ENCODE measurements around the gene HSPA12B.
A peak's percentile ranks its signal among the peaks of the same experiment; 100 is the strongest.

HSPA12B gene

DNA sequence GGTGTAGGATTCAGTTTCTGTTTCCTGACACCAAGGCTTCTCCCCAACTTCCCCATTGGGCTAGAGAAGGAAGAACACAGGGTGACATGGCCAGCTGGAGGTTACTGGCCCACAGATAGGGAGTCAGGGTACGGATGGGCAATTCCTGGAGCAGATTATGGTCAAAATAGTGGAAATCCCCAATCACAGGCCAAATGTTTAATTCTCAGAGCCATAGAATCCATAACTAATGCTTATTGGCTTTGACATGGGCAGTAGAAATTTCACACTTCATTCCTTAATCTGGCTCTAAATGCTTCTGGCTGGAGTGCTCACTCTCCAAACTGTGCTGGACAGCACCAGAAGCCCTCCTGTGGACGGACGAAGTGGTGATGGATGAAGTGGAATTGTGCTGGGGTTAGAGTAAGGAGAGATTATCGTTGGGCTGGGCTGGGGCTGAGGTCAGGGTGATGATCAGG is 21.0 kb upstream of the HSPA12B start:
- intact Hi-C loops (cut with micrococcal nuclease), result loop anchor here (1.0 to 5.0 kb wide), 2 partner anchors 35 to 149 kb away; no protein-coding TSS in a partner anchor
- H3K27ac Mint-ChIP-seq, result peak overlapping the region; percentile 80
- no peaks in the 10 kb centered on the region for H3K9me3 Mint-ChIP-seq
- peaks cover 55% of the 10 kb centered on the region for H3K36me3 Mint-ChIP-seq (ENCODE audit: low read depth)
- no peaks in the 10 kb centered on the region for H3K27me3 Mint-ChIP-seq
- peak overlapping the region; percentile 92 for H3K4me3 Mint-ChIP-seq
- peaks cover 86% of the 10 kb centered on the region for H3K4me1 Mint-ChIP-seq (ENCODE audit: low read depth)

- Mint-ChIP-seq H3K4me3 (peak within 1 kb of the TSS; percentile 92), H3K9me3 (no peaks in the 10 kb centered on the region), H3K27ac (peak within 1 kb of the TSS; percentile 80), H3K27me3 (no peaks in the 10 kb centered on the region), H3K36me3 (ENCODE audit: low read depth) (peaks cover 47% of the 10 kb centered on the region), H3K4me1 (ENCODE audit: low read depth) (peaks cover 90% of the 10 kb centered on the region)
- intact Hi-C loops (cut with micrococcal nuclease), result loop anchor here (2.0 to 5.0 kb wide), 2 partner anchors 40 to 150 kb away; no protein-coding TSS in a partner anchor
Measured at GRCh38 chr20:3712279-3712873, 20.1 kb upstream of the HSPA12B start, which contains the start of gene SIGLEC1. SIGLEC1 (minus strand) TSS chr20:3712600; CDS start chr20:3707128, 5,472 bp downstream.

DNA sequence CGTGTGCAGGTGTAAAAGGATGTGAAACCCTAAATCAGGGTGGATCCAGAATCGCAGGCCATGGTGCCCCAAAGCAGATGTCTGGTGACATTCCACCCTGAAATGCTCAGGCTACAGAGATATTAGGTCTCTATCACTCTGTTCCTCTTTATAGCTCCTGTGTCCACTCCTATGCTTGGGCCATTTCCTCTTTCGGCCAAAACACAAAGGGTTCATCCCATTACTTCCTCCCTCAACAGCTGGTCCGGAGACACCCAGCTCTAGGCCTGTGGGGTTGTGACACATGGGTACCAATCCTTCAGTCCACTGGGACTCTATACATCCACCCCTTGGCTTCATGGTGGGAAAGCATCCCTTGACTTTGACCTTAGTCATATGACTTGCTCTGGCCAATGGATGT is 18.4 kb upstream of the HSPA12B start:
- Mint-ChIP-seq H3K4me3 (no peak overlapping the region), H3K27me3 (peaks cover 3% of the 10 kb centered on the region), H3K27ac (peak overlapping the region; percentile 80), H3K4me1 (ENCODE audit: low read depth) (peaks cover 79% of the 10 kb centered on the region), H3K36me3 (ENCODE audit: low read depth) (peaks cover 30% of the 10 kb centered on the region), H3K9me3 (no peaks in the 10 kb centered on the region)
- intact Hi-C loops (cut with micrococcal nuclease), result loop anchor here (5.0 kb wide), 1 partner anchor 152 kb away; no protein-coding TSS in a partner anchor

DNA sequence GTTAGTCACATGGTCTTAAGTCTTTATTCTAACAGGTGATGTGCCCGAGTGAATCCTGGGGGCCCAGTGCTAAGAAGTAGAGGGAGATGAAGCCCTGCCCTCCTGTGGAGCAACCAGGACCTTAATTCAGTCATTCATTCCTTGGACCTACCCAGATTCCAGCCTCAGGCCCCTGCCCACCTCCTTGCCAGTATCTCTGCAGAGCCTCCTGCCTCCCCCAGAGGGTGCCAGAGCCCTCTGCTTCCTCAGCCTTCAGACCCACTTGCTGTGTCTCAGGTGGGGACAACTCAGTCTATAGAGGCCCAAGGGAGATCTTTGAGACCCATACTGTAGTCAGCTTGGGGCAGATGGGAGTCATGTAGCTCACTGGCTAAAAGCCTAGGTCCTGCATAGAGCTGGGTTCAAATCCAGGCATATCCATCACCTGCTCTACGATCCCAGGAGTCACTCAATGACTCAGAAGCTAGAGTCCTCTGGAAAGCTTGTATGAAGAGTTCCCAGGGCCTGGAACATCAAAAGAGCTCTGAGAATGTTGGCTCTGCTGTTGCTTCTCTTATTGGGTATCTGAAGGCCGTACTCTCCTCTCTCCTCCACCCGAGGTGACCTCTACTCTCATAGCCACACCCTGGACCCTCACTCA is 16.2 kb upstream of the HSPA12B start:
- no peak overlapping the region for H3K4me3 Mint-ChIP-seq
- peaks cover 66% of the 10 kb centered on the region for H3K4me1 Mint-ChIP-seq (ENCODE audit: low read depth)
- H3K27me3 Mint-ChIP-seq, result peaks cover 7% of the 10 kb centered on the region
- intact Hi-C loops (cut with micrococcal nuclease), result no loop called here
- H3K36me3 Mint-ChIP-seq (ENCODE audit: low read depth), result peaks cover 13% of the 10 kb centered on the region
- H3K9me3 Mint-ChIP-seq, result no peaks in the 10 kb centered on the region
- peak overlapping the region; percentile 15 for H3K27ac Mint-ChIP-seq

- no peaks in the 10 kb centered on the region for H3K36me3 Mint-ChIP-seq (ENCODE audit: low read depth)
- H3K9me3 Mint-ChIP-seq, result no peaks in the 10 kb centered on the region
- H3K27me3 Mint-ChIP-seq, result peaks cover 8% of the 10 kb centered on the region
- intact Hi-C loops (cut with micrococcal nuclease), result no loop called here
- H3K4me1 Mint-ChIP-seq (ENCODE audit: low read depth), result peaks cover 40% of the 10 kb centered on the region
- no peak overlapping the region for H3K4me3 Mint-ChIP-seq
- H3K27ac Mint-ChIP-seq, result no peak overlapping the region
Measured at GRCh38 chr20:3719046-3719445, 13.4 kb upstream of the HSPA12B start.

GRCh38 chr20:3720068-3720467 is 12.4 kb upstream of the HSPA12B start:
- H3K4me3 Mint-ChIP-seq, result no peak overlapping the region
- no peak overlapping the region for H3K27ac Mint-ChIP-seq
- intact Hi-C loops (cut with micrococcal nuclease), result no loop called here
- peaks cover 11% of the 10 kb centered on the region for H3K27me3 Mint-ChIP-seq
- no peaks in the 10 kb centered on the region for H3K9me3 Mint-ChIP-seq
- peaks cover 36% of the 10 kb centered on the region for H3K4me1 Mint-ChIP-seq (ENCODE audit: low read depth)
- H3K36me3 Mint-ChIP-seq (ENCODE audit: low read depth), result no peaks in the 10 kb centered on the region

- intact Hi-C loops (cut with micrococcal nuclease), result no loop called here
- Mint-ChIP-seq H3K27ac (no peak overlapping the region), H3K27me3 (peaks cover 11% of the 10 kb centered on the region), H3K36me3 (ENCODE audit: low read depth) (no peaks in the 10 kb centered on the region), H3K9me3 (no peaks in the 10 kb centered on the region), H3K4me3 (no peak overlapping the region), H3K4me1 (ENCODE audit: low read depth) (peaks cover 34% of the 10 kb centered on the region)
Measured at GRCh38 chr20:3720626-3721025, 11.9 kb upstream of the HSPA12B start.

DNA sequence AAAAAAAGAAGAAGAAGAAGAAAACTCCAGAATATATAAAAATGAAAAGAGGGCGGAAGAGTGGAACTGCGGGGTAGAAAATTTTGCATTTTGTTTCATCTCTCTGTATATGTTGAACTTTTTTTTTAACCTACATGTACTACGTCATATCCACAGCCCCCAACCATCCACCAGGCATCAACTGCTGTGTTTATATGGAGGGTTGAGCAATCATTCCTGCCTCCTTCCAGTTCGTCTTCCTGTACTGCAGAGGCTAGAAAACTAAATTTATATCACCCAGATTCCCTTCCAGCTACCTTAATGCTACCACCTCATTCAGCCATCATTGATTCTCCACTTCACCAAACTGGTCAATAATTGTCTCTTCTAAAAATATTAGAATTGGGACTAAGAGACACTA is 10.6 kb upstream of the HSPA12B start:
- Mint-ChIP-seq H3K27ac (no peak overlapping the region), H3K4me3 (no peak overlapping the region), H3K9me3 (no peaks in the 10 kb centered on the region), H3K27me3 (peaks cover 17% of the 10 kb centered on the region), H3K4me1 (ENCODE audit: low read depth) (peaks cover 23% of the 10 kb centered on the region), H3K36me3 (ENCODE audit: low read depth) (no peaks in the 10 kb centered on the region)
- intact Hi-C loops (cut with micrococcal nuclease), result no loop called here

GRCh38 chr20:3723284-3723683 is 9.2 kb upstream of the HSPA12B start:
- Mint-ChIP-seq H3K4me3 (no peak overlapping the region), H3K27me3 (peaks cover 22% of the 10 kb centered on the region), H3K36me3 (ENCODE audit: low read depth) (no peaks in the 10 kb centered on the region), H3K4me1 (ENCODE audit: low read depth) (peaks cover 31% of the 10 kb centered on the region), H3K9me3 (no peaks in the 10 kb centered on the region), H3K27ac (no peak overlapping the region)
- intact Hi-C loops (cut with micrococcal nuclease), result no loop called here

DNA sequence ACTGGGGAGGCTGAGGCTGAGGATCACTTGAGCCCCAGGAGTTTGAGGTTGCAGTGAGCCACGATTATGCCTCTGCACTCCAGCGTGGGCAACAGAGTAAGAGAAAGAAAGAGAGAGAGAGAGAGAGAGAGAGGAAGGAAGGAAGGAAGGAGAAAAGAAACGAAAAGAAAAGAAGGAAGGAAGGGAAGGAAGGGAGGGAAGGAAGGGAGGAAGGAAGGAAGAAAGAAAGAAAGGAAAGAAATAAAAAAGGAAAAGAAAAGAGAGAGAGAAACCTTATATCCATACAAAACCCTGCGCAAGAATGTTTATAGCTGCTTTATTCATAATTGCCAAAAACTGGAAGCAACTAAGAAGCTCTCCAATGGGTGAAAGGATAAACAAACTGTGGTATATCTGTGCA is 8.1 kb upstream of the HSPA12B start:
- Mint-ChIP-seq H3K9me3 (no peaks in the 10 kb centered on the region), H3K36me3 (ENCODE audit: low read depth) (no peaks in the 10 kb centered on the region), H3K4me3 (no peak overlapping the region), H3K4me1 (ENCODE audit: low read depth) (peaks cover 41% of the 10 kb centered on the region), H3K27me3 (peaks cover 27% of the 10 kb centered on the region), H3K27ac (no peak overlapping the region)
- intact Hi-C loops (cut with micrococcal nuclease), result no loop called here

DNA sequence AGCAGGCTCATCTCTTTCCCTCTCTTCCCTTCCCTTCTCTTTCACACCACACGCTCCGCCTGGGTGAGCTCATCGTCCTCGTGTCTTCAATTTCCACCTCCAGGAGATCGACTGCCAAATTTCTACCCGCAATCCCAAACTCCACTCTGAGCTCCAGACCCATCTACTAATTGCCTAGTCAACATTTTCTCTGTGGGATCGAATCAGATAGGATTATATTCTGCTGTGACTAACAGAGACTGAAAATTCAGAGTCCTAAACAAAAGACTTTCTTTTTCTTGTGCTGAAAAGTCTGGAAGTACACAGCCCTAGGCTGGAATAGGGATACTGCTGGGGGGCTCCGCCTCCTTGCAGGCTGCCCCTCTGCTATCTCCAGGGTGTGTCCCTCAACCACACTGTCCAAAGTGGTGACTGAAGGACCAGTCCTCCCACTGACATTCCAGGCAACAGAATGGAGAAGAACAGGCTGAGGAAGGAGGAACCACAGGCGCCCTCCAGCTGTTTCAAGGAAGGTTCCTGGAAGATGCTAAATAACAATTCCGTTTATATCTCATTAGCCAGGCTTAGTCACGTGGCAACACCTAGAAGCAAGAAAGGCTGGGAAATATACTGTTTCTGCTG is 5.0 kb upstream of the HSPA12B start:
- intact Hi-C loops (cut with micrococcal nuclease), result no loop called here
- H3K27me3 Mint-ChIP-seq, result peaks cover 51% of the 10 kb centered on the region
- H3K9me3 Mint-ChIP-seq, result no peaks in the 10 kb centered on the region
- H3K27ac Mint-ChIP-seq, result peak overlapping the region; percentile 40
- H3K4me3 Mint-ChIP-seq, result no peak overlapping the region
- H3K36me3 Mint-ChIP-seq (ENCODE audit: low read depth), result no peaks in the 10 kb centered on the region
- H3K4me1 Mint-ChIP-seq (ENCODE audit: low read depth), result peaks cover 52% of the 10 kb centered on the region

DNA sequence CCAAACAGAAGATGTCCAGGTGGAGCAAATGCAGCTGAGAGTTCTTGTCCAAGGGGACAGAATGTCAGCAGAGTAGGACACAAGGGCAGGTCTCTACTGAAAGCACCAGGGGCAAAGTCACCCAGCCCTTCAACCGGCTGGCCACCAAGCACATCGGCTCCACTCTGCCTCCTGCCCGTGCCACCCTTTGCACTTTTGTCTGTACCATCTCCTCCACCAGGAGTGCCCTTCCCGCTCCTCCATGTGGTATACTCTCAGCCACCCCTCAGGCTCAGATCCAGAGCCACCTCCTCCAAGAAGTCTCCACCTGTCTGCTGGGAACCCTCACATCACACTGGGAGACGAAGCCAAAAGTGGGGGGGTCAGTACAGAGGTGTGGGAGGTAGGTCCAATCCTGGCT is 4.1 kb upstream of the HSPA12B start:
- Mint-ChIP-seq H3K4me1 (ENCODE audit: low read depth) (peaks cover 58% of the 10 kb centered on the region), H3K4me3 (no peak overlapping the region), H3K27me3 (peaks cover 59% of the 10 kb centered on the region), H3K27ac (peak overlapping the region; percentile 40), H3K36me3 (ENCODE audit: low read depth) (no peaks in the 10 kb centered on the region), H3K9me3 (no peaks in the 10 kb centered on the region)
- intact Hi-C loops (cut with micrococcal nuclease), result no loop called here

DNA sequence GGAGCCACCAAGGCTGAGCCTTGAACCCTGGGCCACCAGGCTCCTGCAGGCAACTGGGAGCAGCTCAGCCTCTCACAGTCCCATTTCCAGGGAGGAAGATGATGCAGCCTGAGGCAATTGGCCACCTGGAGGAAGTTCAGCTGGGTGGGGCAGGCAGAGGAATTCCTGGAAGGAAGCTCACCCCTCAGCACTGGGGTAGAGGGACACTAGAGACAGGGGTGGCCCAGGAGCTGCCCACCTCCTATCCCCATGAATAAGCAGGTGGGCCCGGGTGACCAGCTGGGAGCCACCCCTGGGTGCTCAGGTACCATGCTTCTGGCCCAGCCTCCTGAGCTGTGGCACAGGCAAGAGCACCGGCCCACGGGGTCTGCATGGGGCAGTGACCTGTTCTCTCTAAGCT is 3.6 kb upstream of the HSPA12B start:
- Mint-ChIP-seq H3K4me3 (no peak overlapping the region), H3K9me3 (no peaks in the 10 kb centered on the region), H3K27ac (peak overlapping the region; percentile 40), H3K36me3 (ENCODE audit: low read depth) (no peaks in the 10 kb centered on the region), H3K4me1 (ENCODE audit: low read depth) (peaks cover 62% of the 10 kb centered on the region), H3K27me3 (peaks cover 65% of the 10 kb centered on the region)
- intact Hi-C loops (cut with micrococcal nuclease), result no loop called here

DNA sequence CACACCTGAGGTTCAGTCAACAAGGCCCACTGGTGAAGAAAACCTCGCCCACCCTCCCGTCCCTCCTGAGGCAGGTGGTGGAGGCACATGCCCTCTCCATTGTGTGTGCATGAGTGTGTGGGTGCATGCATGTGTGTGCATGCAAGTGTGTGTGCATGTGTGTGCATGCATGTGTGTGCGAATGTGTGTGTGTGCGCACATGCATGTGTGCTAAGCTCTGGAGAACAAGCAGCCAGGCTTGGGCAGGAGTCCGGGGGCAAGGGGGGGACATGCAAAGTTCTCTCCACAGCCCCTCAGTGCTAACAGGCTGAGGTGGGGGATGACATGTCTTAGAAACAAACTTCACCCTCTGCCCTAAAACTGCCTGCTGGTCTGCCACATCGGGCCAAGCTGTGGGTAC is 3.1 kb upstream of the HSPA12B start:
- H3K9me3 Mint-ChIP-seq, result no peaks in the 10 kb centered on the region
- no peak overlapping the region for H3K4me3 Mint-ChIP-seq
- peaks cover 62% of the 10 kb centered on the region for H3K27me3 Mint-ChIP-seq
- H3K4me1 Mint-ChIP-seq (ENCODE audit: low read depth), result peaks cover 62% of the 10 kb centered on the region
- peak overlapping the region; percentile 43 for H3K27ac Mint-ChIP-seq
- intact Hi-C loops (cut with micrococcal nuclease), result no loop called here
- H3K36me3 Mint-ChIP-seq (ENCODE audit: low read depth), result no peaks in the 10 kb centered on the region
